OCI-LY3 (cell line): Measurements from ENCODE around the gene LDB2.

Experiments
- CTCF ChIP-seq: fragments of 200-600, 300-600 bp; sonication (generic); IDR thresholded peaks from 2 replicates; pipeline ENCODE4 v1.5.1; 2014; ENCODE audit warnings: antibody characterized with exemption, low read length, low read depth
- EZH2phosphoT487 ChIP-seq: fragments of 200-600 bp; shearing (Covaris generic); IDR thresholded peaks from 2 replicates; pipeline ENCODE4 v1.6.1; 2018; ENCODE audit warnings: antibody characterized with exemption, mixed run types, low read depth

- TF ChIP-seq CTCF (no peak), EZH2phosphoT487 (no peak)
These were observed 374.0 kb downstream of the LDB2 start for GRCh38 chr4:16524406-16524805.
